ENCODE data around the gene IFT88. TPM values are rescaled to one million over a fixed set of nuclear protein-coding genes. Genes with fewer than 3 reads are reported as not detected.

IFT88 gene
- total and polyA plus RNA-seq, 2 of the 8 experiments (the other 6 are each of a cell fraction or from before 2014, with no cell fraction given) = 1.7 to 5.8 TPM

DNA sequence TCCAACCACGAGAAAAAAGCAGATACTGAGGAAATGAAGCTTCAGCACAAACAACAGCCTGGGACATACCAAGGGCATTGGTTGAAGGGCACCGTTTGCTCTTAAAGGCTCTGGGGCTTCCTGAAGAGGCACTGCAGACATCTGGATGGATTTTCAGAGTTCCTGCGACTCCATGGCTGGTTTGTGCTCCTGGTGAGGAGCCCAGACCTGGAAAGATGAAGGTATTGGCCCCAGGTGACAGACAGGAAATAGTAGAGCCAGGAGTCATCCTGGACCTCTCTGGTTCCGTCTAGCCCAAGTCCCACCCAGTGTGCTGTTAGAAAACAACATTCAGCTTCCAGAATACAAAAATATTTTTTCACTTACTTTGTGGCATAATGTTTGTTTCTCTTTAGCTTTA lies 142.8 kb downstream of the IFT88 start:
- no peak overlapping the region for H3K9ac ChIP-seq (replicated peaks in 1 of 4; ENCODE audit: extremely low read depth in 1 of 4, low read depth in 3 of 4, low read length in 3 of 4)
- FAIRE-seq = no peak
- TF ChIP-seq SUZ12 (IDR thresholded peaks at IDR 0.05; ENCODE audit: low read length) (no peak), RAD21 (IDR thresholded peaks at IDR 0.05 in 1 of 2, conservative IDR thresholded peaks at IDR 0.05 in 1 of 2; ENCODE audit: low read depth in 2 of 2, low read length in 2 of 2) (no peak), CREB1 (IDR thresholded peaks at IDR 0.05) (no peak), JUN (IDR thresholded peaks at IDR 0.05; ENCODE audit: low read depth, low read length) (no peak), CBX8 (IDR thresholded peaks at IDR 0.05; ENCODE audit: borderline replicate concordance, low read depth, low read length) (no peak), SIRT6 (IDR thresholded peaks at IDR 0.05; ENCODE audit: low read length) (no peak)

More for the DNA sequence above, 142.8 kb downstream of the IFT88 start:
- no peak overlapping the region for H2BK15ac ChIP-seq (ENCODE audit: low read length)
- H3K56ac ChIP-seq (replicated peaks; ENCODE audit: insufficient read length, low read depth, low read length) = no peak overlapping the region
- H3K4me1 ChIP-seq (replicated peaks in 1 of 4; ENCODE audit: control insufficient read depth in 3 of 4, insufficient read depth in 4 of 4, low read length in 3 of 4) = peaks cover 3 to 9% (median 8%) of the 10 kb centered on the region in 4 experiments; a peak in 6 of 7 replicates
- no peak overlapping the region for H2BK20ac ChIP-seq (ENCODE audit: low read length)
- 86% methylated on average over 4 of the region's 4 CpGs; no CpG with 5 or more reads in 1 of the 2 experiments for WGBS, 2 experiments (ENCODE audit: extremely low coverage in 1 of 2, insufficient coverage in 1 of 2, insufficient read length in 1 of 2, insufficient replicate concordance in 2 of 2, low coverage in 1 of 2, low lambda C conversion rate in 2 of 2, missing lambda C conversion rate in 1 of 2)
- no peak overlapping the region for H3K4me3 ChIP-seq (ENCODE audit: extremely low read depth in 1 of 4, insufficient read depth in 2 of 4, low read depth in 3 of 4, low read length in 4 of 4)
- H3K4me2 ChIP-seq (ENCODE audit: insufficient read depth in 1 of 2, low read depth in 2 of 2, low read length in 2 of 2) = no peak overlapping the region
- no peaks in the 10 kb centered on the region for H4K20me1 ChIP-seq (replicated peaks in 1 of 2; ENCODE audit: control insufficient read depth in 1 of 2, insufficient read depth in 2 of 2, low read length in 2 of 2)
- H3K14ac ChIP-seq (ENCODE audit: insufficient read length) = no peak overlapping the region
- H2AK5ac ChIP-seq (ENCODE audit: low read depth, low read length) = no peak overlapping the region
- ChIA-PET CTCF (ENCODE audit: partially characterized antibody) (interaction anchor here (0.8 to 3.7 kb wide), 2 partner anchors 119 to 215 kb away, joined by 3 to 11 read pairs; no protein-coding TSS in a partner anchor), POLR2A (ENCODE audit: partially characterized antibody) (no interaction called here)
- H3K79me2 ChIP-seq (ENCODE audit: control insufficient read depth in 1 of 2, insufficient read depth in 2 of 2, low read length in 2 of 2) = no peaks in the 10 kb centered on the region
- H3K27me3 ChIP-seq (replicated peaks in 1 of 4; ENCODE audit: control insufficient read depth in 3 of 4, extremely low read depth in 1 of 4, insufficient read depth in 3 of 4, low read length in 3 of 4) = no peaks in the 10 kb centered on the region; a peak in 1 of 7 replicates
- H3K18ac ChIP-seq (ENCODE audit: extremely low read depth, low read length) = no peak overlapping the region
- H4K8ac ChIP-seq (ENCODE audit: extremely low read depth, insufficient read depth, low read length) = no peak overlapping the region
- H3K23me2 ChIP-seq (ENCODE audit: low read depth, low read length) = no peaks in the 10 kb centered on the region
- H3K4ac ChIP-seq (replicated peaks; ENCODE audit: insufficient read length, low read depth, low read length) = no peak overlapping the region
- no peaks in the 10 kb centered on the region for H3K79me1 ChIP-seq (ENCODE audit: low read depth, low read length)
- H3K36me3 ChIP-seq (ENCODE audit: control insufficient read depth in 2 of 4, insufficient read depth in 4 of 4, low read length in 3 of 4) = no peaks in the 10 kb centered on the region
- no peak overlapping the region for H2BK5ac ChIP-seq (ENCODE audit: low read depth, low read length)
- H4K91ac ChIP-seq (replicated peaks; ENCODE audit: insufficient read length, low read length) = no peak overlapping the region
- H2BK12ac ChIP-seq (ENCODE audit: low read depth, low read length) = no peak overlapping the region
- H2AFZ ChIP-seq (ENCODE audit: low read length) = no peak overlapping the region
- H3K9me3 ChIP-seq (ENCODE audit: insufficient read depth in 2 of 2, low read depth in 1 of 2, low read length in 1 of 2) = no peaks in the 10 kb centered on the region
- no peak overlapping the region for H3K23ac ChIP-seq (ENCODE audit: insufficient read length)
- no peak for DNase-seq (ENCODE audit: low read depth in 1 of 2, low spot score in 2 of 2)
- no peak overlapping the region for H4K5ac ChIP-seq (ENCODE audit: insufficient read length, low read depth, low read length)
- H3K27ac ChIP-seq (ENCODE audit: low read depth, low read length) = no peak overlapping the region
- no peak overlapping the region for H2BK120ac ChIP-seq (replicated peaks; ENCODE audit: low read depth, low read length)

Data from H1 (cell line).